ENCODE measurements around the gene ANKRD24.
"Not testable (repeated sequence)": the region's sequence is repeated elsewhere in the genome, so short reads cannot be mapped to it uniquely, and the experiment has no call there.

The ANKRD24 gene

DNA sequence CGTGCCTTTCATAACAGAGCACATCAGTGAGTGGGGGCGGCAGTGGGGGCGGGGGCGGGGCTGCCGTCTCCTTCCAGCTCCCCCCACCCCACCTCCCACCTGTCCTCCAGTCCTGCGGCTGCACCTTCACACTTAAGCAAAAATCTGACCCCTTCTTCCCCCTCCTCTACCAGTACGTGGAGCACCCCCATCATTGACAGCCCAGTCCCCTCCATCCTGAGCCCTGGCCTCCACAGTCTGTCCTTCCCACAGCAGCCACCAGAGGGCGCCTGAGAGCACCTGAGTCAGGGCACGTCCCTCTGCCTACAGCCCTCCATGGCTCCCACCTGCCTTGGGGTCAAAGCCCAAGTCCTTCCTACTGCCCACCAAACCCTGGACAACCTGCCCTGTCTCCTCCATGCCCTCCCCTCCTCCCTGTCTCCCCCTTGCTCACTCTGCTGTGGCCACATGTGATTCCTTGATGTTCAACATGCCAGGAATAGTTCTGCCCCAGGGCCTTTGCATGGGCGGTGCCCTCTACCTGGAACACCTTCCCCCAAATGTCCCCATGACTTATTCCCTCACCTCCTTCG, 50.9 kb downstream of the ANKRD24 start:
- no peak for DNase-seq

DNA sequence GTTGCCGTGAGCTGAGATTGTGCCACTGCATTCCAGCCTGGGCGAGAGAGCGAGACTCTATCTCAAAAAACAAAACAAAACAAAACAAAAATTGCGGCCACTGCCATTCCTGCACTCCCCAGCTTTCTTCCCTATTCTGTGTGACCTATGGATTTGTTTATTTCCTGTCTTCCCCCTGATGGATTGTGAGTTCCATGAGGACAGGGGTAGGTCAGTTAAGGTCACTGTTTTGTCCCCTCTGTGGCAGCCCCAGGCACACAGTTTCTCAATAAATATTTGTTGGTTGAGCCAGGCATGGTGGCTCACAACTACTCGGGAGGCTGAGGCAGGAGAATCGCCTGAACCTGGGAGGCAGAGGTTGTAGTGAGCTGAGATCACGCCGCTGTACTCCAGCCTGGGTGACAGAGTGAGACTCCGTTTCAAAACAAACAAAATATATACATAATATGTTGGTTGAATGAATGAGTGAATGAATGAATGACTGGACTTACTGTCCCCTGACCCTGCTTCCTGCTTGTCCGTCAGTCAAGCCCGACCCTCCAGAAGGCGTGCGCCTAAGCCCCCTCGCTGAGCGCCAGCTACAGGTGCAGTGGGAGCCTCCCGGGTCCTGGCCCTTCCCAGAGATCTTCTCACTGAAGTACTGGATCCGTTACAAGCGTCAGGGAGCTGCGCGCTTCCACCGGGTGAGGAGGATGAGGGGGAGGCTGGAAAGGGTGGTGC, 51.8 kb downstream of the ANKRD24 start:
- DNase-seq: no peak

DNA sequence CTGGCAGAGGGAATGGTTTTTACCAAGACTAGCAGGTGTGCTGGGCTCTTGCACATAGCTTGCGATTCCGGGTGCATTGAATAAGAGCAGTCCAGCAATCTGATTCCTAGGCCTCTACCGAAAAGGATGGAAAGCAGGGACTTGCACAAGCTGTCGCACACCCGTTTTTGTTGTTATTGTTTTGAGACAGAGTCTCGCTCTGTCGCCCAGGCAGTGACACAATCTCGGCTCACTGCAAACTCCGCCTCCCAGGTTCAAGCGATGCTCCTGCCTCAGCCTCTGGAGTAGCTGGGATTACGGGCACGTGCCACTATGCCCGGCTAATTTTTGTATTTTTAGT, 52.3 kb downstream of the ANKRD24 start:
- DNase-seq: no peak

DNA sequence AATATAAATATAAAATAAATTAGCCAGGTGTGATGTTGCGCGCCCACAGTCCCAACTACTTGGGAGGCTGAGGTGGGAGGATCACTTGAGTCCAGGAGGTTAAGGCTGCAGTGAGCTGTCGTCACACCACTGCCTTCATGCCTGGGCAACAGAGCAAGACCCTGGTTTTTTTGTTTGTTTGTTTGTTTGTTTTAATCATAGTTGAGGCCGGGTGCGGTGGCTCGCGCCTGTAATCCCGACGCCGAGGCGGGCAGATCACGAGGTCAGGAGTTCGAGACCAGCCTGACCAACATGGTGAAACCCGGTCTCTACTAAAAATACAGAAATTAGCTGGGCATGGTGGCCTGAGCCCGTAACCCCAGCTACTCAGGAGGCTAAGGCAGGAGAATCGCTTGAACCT, 55.0 kb downstream of the ANKRD24 start:
- not testable (repeated sequence) for DNase-seq

- DNase-seq: no peak
These were observed 56.3 kb downstream of the ANKRD24 start for GRCh38 chr19:4238831-4239230.

DNA sequence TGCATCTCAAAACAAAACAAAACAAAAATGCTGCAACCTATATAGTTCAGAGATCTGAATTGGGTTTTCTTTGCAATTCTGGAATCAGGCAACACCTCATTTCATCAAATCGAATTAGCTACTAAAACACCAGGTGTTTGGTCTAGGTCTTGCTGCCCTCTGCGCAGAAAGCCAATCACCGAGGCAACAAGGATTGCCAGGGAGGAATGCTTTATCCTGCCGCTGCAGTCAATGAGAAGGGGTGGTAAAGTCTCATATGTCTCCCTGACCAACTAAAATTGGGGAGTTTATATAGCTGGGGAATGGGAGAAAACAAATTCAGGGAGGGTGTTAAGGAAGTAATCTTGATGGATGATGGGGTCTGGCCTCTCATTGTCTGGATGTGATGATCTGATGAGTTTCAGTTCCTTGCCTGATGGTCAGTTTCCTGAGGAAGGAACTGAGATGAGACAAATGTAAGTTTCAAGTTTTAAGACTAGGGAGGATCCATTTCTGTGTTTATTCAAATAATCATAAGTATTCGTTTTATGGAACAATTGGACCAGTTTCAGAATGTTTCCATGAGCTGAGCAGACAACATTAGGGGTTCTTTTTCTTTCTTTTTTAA, 59.4 kb downstream of the ANKRD24 start:
- DNase-seq: no peak

DNA sequence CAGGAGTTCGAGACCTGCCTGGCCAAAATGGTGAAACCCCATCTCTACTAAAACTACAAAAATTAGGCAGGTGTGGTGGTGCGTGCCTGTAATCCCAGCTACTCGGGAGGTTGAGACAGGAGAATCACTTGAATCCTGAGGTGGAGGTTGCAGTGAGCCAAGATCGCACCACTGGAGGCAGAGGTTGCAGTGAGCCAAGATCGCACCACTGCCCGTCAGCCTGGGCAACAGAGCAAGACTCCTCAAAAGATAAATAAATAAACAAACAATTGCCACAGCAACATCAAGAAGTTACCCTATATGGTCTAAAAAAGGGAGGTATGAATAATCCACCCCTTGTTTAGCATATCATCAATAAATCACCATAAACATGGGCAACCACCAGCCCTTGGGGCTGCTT, 63.4 kb downstream of the ANKRD24 start:
- DNase-seq: not testable (repeated sequence)

DNA sequence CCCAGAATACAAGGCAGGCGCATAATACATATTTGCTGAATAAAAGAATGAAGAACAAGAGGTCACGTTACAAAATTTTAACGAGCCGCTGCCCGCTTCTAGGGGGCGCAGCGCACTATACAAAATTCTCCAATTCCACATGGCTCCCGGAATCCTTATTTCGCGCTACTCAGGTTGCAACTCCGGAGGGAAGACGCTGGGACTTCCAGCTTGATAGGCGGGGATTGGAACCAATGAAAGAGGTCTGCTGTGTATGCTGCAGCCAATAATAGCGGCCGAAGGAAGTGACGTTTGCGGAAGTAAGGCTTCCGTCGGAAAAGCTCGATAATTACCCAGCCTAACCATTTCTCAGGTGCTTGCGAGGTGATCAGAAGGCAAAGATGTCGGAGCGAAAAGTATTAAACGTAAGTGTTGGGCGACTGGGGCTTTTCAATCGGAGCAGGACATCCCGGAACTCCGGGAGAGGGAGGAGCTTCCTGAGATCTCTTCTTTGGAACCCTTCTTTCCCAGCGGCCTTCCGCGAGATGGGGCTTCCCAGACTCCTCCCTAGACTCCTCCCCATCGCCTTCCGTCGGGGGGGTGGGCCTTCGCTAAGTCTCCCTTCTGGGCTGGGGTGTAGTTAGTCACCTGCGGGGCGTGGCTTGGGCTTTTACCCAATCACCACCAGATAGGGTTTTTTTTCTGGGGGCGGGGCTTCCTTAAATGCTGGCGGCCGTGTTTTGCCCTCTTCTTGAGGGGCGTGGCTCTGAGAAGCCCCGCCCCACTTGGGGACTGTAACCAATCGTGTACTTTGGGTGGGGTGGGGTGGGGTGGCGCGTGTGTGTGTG, 64.5 kb downstream of the ANKRD24 start, which contains the start of gene YJU2:
YJU2 (plus strand) TSS at position 314 of the 827 bp plus-strand sequence; CDS start at position 381, 67 bp downstream.
- peak; percentile 97 for DNase-seq

- DNase-seq: no peak
These were observed 74.1 kb downstream of the ANKRD24 start for GRCh38 chr19:4256563-4256962.

DNA sequence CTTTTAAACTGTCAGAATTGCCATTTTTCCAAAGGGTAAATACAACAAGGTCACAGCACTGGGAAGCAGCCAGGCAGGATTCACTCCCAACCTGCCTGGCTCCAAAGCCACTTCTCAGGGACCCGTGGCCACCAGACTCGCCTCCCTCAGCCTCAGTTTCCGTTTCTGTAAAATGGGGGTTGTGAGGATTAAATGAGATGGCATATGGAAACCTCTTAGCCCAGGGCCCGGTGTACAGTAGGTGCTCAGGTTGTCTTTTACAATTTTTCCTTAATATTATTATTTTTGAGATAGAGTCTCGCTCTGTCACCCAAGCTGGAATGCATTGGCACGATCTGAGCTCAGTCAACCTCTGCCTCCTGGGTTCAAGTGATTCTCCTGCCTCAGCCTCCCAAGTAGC, 74.5 kb downstream of the ANKRD24 start:
- DNase-seq: no peak

DNA sequence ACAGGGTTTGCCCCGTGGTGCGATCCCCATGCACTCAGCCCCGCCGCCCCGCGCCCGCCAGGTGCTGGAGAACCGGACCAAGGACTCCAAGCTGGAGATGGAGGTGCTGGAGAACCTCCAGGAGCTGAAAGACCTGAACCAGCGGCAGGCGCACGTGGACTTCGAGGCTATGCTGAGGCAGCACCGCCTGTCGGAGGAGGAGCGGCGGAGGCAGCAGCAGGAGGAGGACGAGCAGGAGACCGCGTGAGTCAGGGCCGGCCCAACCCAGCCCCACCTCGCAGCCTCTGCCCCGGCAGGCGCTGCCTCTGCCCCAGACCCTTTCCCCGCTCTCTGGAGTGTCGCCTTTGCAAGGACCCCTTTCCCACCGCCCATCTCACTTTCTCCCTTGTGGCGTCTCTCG, 75.7 kb downstream of the ANKRD24 start:
- no peak for DNase-seq

- peak in 1 of 2 experiments; percentile 4 for DNase-seq
These were observed 78.2 kb downstream of the ANKRD24 start for GRCh38 chr19:4260613-4261191.

DNA sequence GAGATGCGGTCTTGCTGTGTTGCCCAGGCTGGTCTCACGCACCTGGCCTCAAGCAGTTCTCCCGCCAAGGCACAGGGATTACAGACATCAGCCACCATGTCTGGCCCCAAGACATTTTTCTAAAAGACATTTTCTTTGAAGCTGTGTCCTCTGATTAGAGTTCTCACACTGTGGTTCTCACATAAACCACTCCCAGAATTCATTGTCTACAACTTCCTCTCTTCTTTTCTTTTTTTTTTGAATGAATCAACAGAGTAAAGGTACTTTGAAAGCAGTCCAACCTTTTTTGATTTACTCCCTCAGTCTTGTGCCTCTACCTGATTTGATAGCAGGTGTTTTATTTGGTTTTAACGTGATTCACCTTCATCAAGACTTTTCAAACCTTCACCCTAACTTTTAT, 82.3 kb downstream of the ANKRD24 start:
- no peak for DNase-seq

- DNase-seq: peak in 1 of 2 experiments; percentile 3
These were observed 83.9 kb downstream of the ANKRD24 start for GRCh38 chr19:4266253-4267000.

GRCh38 chr19:4267101-4267900, 84.8 kb downstream of the ANKRD24 start:
- peak; percentile 72 to 73 for DNase-seq

DNA sequence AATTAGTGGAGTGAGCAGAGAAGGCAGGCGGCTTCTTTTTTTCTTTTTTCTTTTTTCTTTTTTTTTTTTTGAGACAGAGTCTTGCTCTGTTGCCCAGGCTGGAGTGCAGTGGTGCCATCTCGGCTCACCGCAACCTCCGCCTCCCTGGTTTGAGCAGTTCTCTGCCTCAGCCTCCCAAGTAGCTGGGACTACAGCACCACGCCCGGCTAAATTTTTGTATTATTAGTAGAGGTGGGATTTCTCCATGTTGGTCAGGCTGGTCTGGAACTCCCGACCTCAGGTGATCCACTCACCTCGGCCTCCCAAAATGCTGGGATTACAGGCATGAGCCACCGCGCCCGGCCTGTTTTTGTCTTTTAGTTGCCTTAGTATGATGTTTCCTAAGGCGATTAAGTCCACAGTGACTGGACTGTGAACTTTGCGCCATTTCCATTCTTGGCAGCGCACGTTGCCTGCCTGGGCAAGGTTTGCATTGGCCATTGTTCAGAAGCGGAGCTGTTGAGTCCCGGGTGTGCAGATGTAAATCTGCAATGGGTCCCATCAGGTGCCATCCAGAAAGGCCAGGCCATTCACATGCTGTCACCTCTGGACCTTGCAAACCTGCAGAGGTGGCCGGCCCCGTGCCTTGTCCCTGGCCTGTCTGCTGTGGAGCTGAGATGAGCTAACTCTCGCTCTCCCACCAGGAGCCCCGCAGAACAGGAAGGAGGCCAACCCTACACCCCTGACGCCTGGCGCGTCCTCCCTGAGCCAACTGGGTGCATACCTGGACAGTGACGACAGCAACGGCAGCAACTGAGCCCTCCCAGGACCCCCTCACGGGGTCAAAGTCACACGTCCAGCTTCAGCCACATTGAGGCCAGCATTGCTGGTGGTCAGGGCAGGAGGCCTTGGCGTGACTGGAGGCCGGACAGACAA, 85.7 kb downstream of the ANKRD24 start:
- no peak for DNase-seq

- DNase-seq: no peak
These were observed 86.4 kb downstream of the ANKRD24 start for GRCh38 chr19:4268816-4269430.

- no peak for DNase-seq
These were observed 90.4 kb downstream of the ANKRD24 start for GRCh38 chr19:4272894-4273293.

GRCh38 chr19:4274321-4274686, 91.8 kb downstream of the ANKRD24 start:
- not testable (repeated sequence) for DNase-seq

All from AML-193 (cell line).